Heart right ventricle (tissue), 16 donors: Measurements from ENCODE around the gene RGL2. TPM values are rescaled to one million over a fixed set of nuclear protein-coding genes. Genes with fewer than 3 reads are reported as not detected.

ENCODE experiments used
- ATAC-seq, 8 donors: fragments of 200-7000 bp; cut with Tn5 transposase; one replicate each; pipeline ENCODE4 v1.9.1; 2020; ENCODE audit warnings: mild to moderate bottlenecking in 8 of 8, moderate library complexity in 8 of 8, moderate number of reproducible peaks in 1 of 8
- DNase-seq, 2 donors: peaks; one replicate each; pipeline ENCODE4 v3.0.0-alpha.2; 2020
- H3K27ac ChIP-seq, 10 donors: fragments of 200-600 bp; sonication (generic) in 2 of 10; one replicate each; pipeline versions ENCODE4 v1.5.0 to v1.8.0; 2020 to 2022; ENCODE audit warnings: mild to moderate bottlenecking in 3 of 10
- H3K27me3 ChIP-seq, 7 donors: fragments of 200-600 bp; one replicate each; pipeline ENCODE4 v1.8.0; 2021 to 2022; ENCODE audit warnings: mild to moderate bottlenecking in 2 of 7
- H3K36me3 ChIP-seq, 9 donors: fragments of 200-600 bp; sonication (generic) in 1 of 9; one replicate each; pipeline versions ENCODE4 v1.5.0 to v1.8.0; 2020 to 2022; ENCODE audit warnings: mild to moderate bottlenecking in 2 of 9
- H3K4me1 ChIP-seq, 9 donors: fragments of 200-600 bp; sonication (generic) in 1 of 9; one replicate each; pipeline versions ENCODE4 v1.5.0 to v1.8.0; 2020 to 2022; ENCODE audit warnings: mild to moderate bottlenecking in 4 of 9
- H3K4me3 ChIP-seq, 10 donors: fragments of 200-600 bp; sonication (generic) in 2 of 10; one replicate each; pipeline versions ENCODE4 v1.5.0 to v1.8.0; 2020 to 2022; ENCODE audit warnings: mild to moderate bottlenecking in 7 of 10, moderate library complexity in 2 of 10
- H3K9me3 ChIP-seq, 11 donors: fragments of 200-600 bp in 10 of 11; sonication (generic) in 2 of 11; one replicate each; pipeline versions ENCODE4 v1.5.0 to v1.8.0; 2013 to 2022; ENCODE audit warnings: mild to moderate bottlenecking in 2 of 11, control low read depth in 1 of 11, moderate library complexity in 1 of 11
- CTCF ChIP-seq, 9 donors: fragments of 200-600 bp; sonication (generic) in 2 of 9; IDR thresholded peaks; one replicate each; pipeline versions ENCODE4 v1.5.0 to v1.8.0; 2021 to 2022; ENCODE audit warnings: antibody characterized with exemption in 9 of 9, mild to moderate bottlenecking in 5 of 9, moderate library complexity in 1 of 9
- WGBS, 2 donors: extraction: QIAGEN DNeasy Blood & Tissue Kit; methylation state at CpG; one replicate each; pipeline ENCODE4 v1.1.7; 2013; ENCODE audit warnings: inconsistent platforms in 1 of 2; 5-methylcytosine and 5-hydroxymethylcytosine counted together
- intact Hi-C, 10 donors: fragments of 100-400 bp; cut with DNase I; formaldehyde crosslinking; loops; one replicate each; pipeline versions ENCODE4 v1.11.1 to v1.14.2; 2022
- polyA plus RNA-seq, 2 donors: library from polyadenylated mRNA; stranded (reverse); fragments of 200-250 nt; gene quantifications; one replicate each; pipeline ENCODE4 v1.2.3, GENCODE V29; 2013
- total RNA-seq, 10 donors: library from RNA; stranded (reverse); fragmentation: NEBNext Ultra II Directional in 3 of 10; extraction: Animal tissue kit (Norgen Biotek cat#: 25700) in 3 of 10; gene quantifications; one replicate each; pipeline versions ENCODE4 v1.2.1 to v1.2.4, GENCODE V29; 2021 to 2023
- donor health status: Arrhythmogenic right ventricular cardiomyopathy.
- donor health status: ischemic (EF 13 %, LVEDD 7.1; RV severe dilation, severe dysfunction).
- donor health status: healthy with polysubstance abuse.
- donor health status: DM: no; HTN: yes; CAD: no.
- donor health status: DM: no; HTN: no; CAD: no.
- donor health status: ischemic (EF 25% LVEDD 6.9; RV normal size, moderate dysfunction).
- donor health status: ischemic (EF 25% LVEDD 5.7; RV mildly dilated, moderate dysfunction).
- donor health status: healthy.
- donor health status: DM: yes; HTN: yes; CAD: no.
- donor health status: Ischemic cardiomyopathy.
- donor health status: ischemic (EF 35%, LVEDD 5.7; RV mildly dilated, moderate dysfunction).
- donor health status: nonischemic (EF 11% LVEDD 7.7; RV severe dilation, severe dysfunction).
- donor health status: DM: yes; HTN: yes; CAD: no.
- donor health status: PGD.
- donor health status: ischemic (EF 29% LVEDD 5.4; RV normal size, mild dysfunction).
- donor health status: nonischemic (EF 23%, LVEDD 6.1; RV moderate dilation, normal function).

The RGL2 gene
- total and polyA plus RNA-seq, 12 donors, result 40.7 to 79.8 (median 51.9) TPM

- H3K27ac ChIP-seq, result peak overlapping the region; percentile 93 to 100 (median 98)
- H3K4me3 ChIP-seq, result peak overlapping the region; percentile 78 to 99 (median 90)
- H3K27me3 ChIP-seq, result no peaks in the 10 kb centered on the region
- ATAC-seq (peak in 6 of 8 donors; percentile 1 to 14 (median 9)), DNase-seq (peak; percentile 29 to 65)
- H3K9me3 ChIP-seq, result no peaks in the 10 kb centered on the region
- H3K4me1 ChIP-seq, result peaks cover 12 to 55% (median 44%) of the 10 kb centered on the region in 9 donors
- WGBS, 2 donors, result 7% methylated on average over 29 of the region's 29 CpGs
- no peak for TF ChIP-seq CTCF (IDR thresholded peaks at IDR 0.05)
- H3K36me3 ChIP-seq, result peaks cover 0 to 53% (median 7%) of the 10 kb centered on the region in 9 donors
- intact Hi-C loops, result loop anchor here in 2 of 10 donors (2.0 to 10.0 kb wide), 2 partner anchors 14 to 102 kb away; partner anchors contain the start of genes CUTA (in 2 of the 2), PHF1 (in 2 of the 2) and RGL2 (in 1 of the 2)
Observed at GRCh38 chr6:33312361-33313104, 13.8 kb upstream of the RGL2 start.

- no peak for DNase-seq
- intact Hi-C loops, result no loop called here
- no peaks in the 10 kb centered on the region for H3K27me3 ChIP-seq
- H3K27ac ChIP-seq, result no peak overlapping the region
- 87 to 89% methylated on average over 4 of the region's 4 CpGs for WGBS, 2 donors
- peaks cover 0 to 100% (median 23%) of the 10 kb centered on the region in 9 donors for H3K36me3 ChIP-seq
- peaks cover 0 to 41% (median 8%) of the 10 kb centered on the region in 9 donors for H3K4me1 ChIP-seq
- H3K9me3 ChIP-seq, result no peaks in the 10 kb centered on the region
- H3K4me3 ChIP-seq, result no peak overlapping the region
- ATAC-seq, result no peak
- TF ChIP-seq CTCF (IDR thresholded peaks at IDR 0.05), result no peak
Observed at GRCh38 chr6:33306356-33306755, 7.6 kb upstream of the RGL2 start.

GRCh38 chr6:33305052-33305451 lies 6.3 kb upstream of the RGL2 start:
- no peak overlapping the region for H3K4me3 ChIP-seq
- H3K4me1 ChIP-seq, result peaks cover 3 to 44% (median 19%) of the 10 kb centered on the region in 9 donors
- WGBS, 2 donors, result 77 to 85% methylated on average over 8 of the region's 8 CpGs
- no peak overlapping the region for H3K27ac ChIP-seq
- H3K9me3 ChIP-seq, result no peaks in the 10 kb centered on the region
- intact Hi-C loops, result no loop called here
- H3K27me3 ChIP-seq, result no peaks in the 10 kb centered on the region
- H3K36me3 ChIP-seq, result peaks cover 0 to 96% (median 16%) of the 10 kb centered on the region in 9 donors
- ATAC-seq (no peak), DNase-seq (no peak)
- TF ChIP-seq CTCF (IDR thresholded peaks at IDR 0.05), result no peak

- no peak overlapping the region for H3K4me3 ChIP-seq
- H3K36me3 ChIP-seq, result peaks cover 0 to 88% (median 16%) of the 10 kb centered on the region in 9 donors
- H3K9me3 ChIP-seq, result no peaks in the 10 kb centered on the region
- peaks cover 3 to 46% (median 22%) of the 10 kb centered on the region in 9 donors for H3K4me1 ChIP-seq
- H3K27ac ChIP-seq, result no peak overlapping the region
- WGBS, 2 donors, result 88 to 89% methylated on average over 16 of the region's 16 CpGs
- DNase-seq (no peak), ATAC-seq (no peak)
- no peak for TF ChIP-seq CTCF (IDR thresholded peaks at IDR 0.05)
- H3K27me3 ChIP-seq, result no peaks in the 10 kb centered on the region
- intact Hi-C loops, result no loop called here
Observed at GRCh38 chr6:33304216-33304615, 5.5 kb upstream of the RGL2 start.
